ENCODE results near the gene LTO1.

GRCh38 chr11:69661413-69661715, 13.8 kb downstream of the LTO1 start:
- TF ChIP-seq CTCF (IDR thresholded peaks at IDR 0.05) (no peak), POLR2A (IDR thresholded peaks at IDR 0.05) (no peak)

All from lower leg skin (tissue), 3 donors.